GM03348 (cell line): Measurements from ENCODE around the gene TRIM27.
"Not testable (repeated sequence)": the region's sequence is repeated elsewhere in the genome, so short reads cannot be mapped to it uniquely, and the experiment has no call there.

ENCODE experiments used
- DNase-seq: peaks from one replicate; pipeline ENCODE4 v3.0.0; 2012; ENCODE audit warnings: low spot score

Gene TRIM27

DNA sequence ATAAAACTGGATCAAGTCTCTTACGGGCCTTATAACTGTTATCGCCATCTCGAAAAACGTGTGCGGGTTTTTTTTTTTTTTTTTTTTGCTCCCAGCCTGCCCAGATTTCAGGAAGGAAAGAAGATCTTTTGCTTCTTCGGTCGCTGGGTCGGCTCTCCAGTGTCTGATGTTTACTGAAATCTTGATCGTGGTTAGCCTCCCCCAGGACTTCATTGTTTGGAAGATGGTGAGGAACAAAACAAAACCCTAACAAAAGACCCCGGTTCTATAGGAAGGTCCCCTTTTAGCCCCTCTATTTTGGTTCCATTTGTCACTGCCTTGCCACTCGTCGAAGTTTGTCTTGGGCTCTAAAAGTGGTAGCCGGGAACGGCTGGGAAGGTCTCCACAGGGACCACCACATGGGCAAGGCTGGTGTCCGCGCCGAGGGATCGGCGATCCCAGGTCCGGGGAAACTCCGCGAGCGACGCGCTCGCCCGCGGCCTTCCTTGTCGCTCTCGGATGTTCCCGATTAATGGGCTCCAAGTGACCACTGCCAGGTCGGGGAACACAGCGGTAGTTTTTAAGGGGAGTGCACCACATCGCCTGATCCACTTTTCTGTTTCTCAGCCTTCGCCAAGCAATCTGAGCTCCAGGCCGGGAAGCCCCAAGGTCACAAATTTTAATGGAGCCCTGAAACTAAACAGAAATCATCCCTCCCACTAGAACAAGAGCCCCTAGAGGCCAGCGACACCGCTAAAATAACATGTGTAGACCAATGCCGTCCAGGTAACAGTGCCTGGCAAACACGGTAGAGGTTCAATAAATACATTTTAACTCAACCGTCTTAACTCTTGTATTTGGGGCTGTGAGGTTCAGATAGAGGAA lies 27.0 kb downstream of the TRIM27 start:
- DNase-seq = peak; percentile 60

DNA sequence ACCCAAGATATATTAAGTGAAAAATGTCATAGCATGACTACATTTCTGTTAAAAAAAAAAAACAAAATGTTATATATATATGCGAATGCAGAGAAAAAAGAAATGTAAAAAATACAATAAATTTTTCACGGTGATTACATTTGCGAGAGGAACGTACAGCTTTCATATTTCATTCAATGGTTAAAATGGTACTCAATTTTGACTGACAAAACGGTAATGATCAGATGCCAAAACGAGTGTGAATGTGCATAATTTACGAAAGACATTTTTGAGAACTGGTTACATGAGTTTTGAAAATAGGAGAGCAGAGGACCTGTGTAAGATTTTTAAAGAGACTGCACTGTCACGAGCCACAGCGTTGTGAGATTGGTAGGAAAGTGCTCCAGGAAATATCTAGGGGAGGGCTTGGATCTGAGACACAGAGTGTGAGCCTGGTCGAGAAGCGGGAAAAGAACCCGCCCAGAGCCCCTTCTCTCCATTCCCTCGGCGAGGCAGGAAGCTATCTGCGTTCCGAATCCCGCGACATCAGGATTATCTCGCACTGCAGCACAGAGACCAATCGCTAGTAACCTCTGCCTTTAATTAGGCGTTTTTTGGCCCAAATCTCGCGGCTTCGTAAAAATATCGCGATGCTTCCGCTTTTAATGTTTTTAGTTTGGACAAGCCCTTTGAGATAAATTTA lies 28.5 kb downstream of the TRIM27 start:
- peak; percentile 92 for DNase-seq

DNA sequence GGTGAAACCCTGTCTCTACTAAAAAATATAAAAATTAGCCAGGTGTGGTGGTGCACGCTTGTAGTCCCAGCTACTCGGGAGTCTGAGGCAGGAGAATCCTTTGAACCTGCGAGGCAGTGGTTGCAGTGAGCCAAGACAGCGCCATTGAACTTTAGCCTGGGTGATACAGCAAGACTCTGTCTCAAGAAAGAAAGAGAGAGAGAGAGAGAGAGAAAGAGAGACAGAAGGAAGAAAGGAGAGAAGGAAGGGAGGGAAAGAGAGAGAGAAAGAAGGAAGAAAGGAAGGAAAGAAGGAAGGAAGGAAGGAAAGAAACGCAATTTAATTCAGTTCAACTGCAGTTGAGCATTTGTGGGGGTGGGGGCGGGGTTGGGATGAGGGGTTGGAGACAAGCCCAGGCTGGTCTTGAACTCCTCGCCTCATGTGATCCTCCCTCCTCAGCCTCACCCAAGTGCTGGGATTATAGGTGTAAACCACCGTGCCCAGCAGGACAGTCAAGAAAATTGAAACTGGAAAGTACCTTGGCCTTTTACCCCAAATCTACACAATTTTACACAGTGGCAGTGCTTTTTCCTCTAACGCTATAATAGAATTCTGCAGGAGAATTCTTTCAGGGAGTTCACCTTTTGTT lies 30.5 kb downstream of the TRIM27 start:
- no peak for DNase-seq

DNA sequence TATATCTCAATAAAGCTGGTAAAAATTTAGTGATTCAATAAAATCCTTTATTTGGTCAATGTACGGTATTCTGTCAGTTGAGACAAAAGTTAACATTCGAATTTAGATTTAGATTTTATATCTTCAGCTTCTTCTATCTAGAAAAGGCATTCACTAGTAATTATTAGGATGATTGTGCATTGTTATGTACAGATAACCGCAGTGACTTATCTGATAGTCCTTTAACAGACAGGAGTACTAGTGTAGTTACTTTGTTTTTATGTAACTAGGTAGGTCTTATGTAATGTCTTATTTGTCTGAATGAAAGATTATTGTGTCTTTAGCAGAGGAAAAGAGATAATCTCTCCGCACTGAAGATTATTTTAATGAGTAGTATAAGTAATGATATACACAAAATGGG lies 31.3 kb downstream of the TRIM27 start:
- DNase-seq = no peak

DNA sequence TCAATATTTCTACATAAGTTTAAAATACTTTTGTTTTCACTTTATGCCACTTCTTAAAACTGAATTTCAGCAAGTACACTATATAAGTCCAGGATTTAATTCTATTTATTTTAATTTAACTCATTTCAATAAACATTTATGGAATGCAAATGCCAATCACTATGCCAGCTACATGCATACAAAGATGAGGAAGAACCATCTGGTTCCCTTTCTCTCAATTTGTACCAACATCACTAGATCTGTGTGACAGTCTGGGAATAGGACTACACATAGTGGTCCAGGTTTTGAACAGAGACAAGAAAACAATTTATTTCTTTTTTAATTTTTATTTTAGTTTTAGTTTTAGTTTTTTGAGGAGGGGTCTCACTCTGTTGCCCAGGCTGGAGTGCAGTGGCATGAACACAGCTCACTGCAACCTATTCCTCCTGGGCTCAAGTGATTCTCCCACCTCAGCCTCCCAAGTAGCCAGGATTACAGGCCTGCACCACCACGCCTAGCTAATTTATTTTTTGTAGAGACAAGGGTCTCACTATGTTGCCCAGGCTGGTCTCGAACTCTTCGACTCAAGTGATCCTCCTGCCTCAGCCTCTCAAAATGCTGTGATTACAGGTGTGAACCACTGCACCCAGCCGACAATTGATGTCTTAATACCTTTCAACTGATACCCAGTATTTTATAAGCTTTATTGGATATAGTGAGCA lies 35.8 kb downstream of the TRIM27 start:
- no peak for DNase-seq

DNA sequence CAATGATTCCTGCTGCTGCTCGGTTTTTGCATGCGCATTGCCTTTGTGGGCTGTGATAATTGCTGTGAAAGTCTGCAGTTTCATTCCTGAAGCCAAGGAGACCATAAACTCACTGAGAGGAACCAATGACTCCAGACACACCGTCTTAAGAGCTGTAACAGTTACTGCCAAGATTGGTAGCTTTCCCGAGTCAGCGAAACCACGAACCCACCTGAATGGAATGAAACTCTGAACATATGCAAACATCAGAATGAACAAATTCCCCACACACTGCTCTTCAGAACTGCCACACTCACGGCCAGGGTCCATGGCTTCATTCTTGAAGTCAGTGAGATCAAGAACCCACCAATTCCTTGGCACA lies 37.7 kb downstream of the TRIM27 start:
- DNase-seq = no peak

- no peak for DNase-seq
Measured at GRCh38 chr6:28884423-28885131, 39.2 kb downstream of the TRIM27 start.

DNA sequence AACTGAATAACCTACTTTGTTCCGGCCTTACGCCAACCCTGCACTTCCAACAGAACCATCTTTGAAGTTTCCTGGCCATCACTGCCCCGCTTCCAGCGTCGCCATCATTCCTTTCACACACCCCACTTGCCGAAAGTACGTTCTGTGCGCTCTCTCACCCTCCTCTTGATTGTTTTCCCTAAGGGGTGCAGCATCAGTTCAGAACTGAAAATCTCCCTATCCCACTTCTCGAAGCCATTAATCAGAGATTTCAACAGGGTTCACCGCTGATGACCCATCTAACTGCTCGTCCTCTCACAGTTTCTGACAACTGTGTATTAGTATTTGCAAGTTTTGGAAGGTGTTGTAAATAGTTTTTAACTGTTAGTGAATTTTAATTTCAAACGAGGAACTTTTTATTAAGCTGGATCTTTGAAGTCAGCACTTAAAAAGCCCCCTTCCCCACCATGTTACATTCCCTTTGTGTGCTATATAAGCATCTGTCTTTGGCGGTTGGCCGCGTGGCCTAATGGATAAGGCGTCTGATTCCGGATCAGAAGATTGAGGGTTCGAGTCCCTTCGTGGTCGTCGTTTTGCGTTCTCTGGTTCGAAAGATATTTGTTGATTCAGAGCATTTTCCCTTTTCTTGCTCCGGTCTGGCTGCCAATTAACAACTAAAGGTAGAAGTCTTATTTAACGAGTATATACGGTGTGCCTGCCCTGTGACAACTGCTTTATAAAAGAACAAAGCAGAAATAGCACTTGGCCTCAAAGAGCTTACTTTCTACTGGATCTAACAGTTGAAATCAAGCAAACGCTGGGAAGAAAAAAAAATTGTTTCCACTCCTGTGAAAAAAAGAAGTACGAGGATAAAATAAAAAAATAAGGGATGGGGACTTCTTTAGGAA lies 42.6 kb downstream of the TRIM27 start:
- DNase-seq = peak; percentile 71

DNA sequence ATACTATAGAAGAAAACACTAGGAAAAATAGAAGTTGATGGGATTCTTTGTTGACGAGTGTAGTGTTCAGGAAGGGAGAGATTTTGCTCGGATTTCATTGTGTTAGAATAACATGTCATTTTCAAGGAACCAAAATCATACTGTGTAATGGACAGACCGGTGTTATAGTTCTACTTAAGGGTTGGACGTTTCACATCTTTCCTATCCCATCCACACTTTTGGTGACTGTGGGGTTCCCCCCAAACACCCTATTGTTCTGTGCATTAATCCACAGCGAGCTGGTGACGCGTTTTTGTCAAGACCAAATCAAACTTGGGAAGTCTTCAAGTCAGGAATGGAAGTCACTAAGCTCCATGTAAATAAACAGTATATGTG lies 43.3 kb downstream of the TRIM27 start:
- no peak for DNase-seq

DNA sequence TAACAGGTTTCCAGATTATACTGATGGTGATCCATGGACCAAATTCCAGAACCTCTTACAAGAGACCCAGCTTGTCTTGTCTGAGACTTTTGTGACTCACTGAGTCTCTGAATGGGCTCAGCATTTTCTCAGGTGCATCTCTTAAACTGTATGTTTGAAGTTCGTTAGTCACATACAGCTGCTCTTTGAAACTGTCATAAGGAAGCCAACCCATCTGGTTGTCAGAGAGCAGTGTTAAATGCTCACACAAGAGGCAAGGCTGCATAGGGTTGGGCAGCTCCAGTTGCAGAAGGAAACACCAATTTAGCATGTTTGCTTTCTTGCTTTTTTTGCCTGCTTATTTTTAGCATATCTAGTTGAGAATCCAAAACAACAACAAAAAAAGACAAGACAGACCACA lies 47.1 kb downstream of the TRIM27 start:
- DNase-seq = no peak

- no peak for DNase-seq
Measured at GRCh38 chr6:28875191-28875747, 48.5 kb downstream of the TRIM27 start.

GRCh38 chr6:28872157-28872817 lies 51.5 kb downstream of the TRIM27 start:
- not testable (repeated sequence) for DNase-seq

GRCh38 chr6:28871335-28872156 lies 52.2 kb downstream of the TRIM27 start:
- DNase-seq = no peak

- DNase-seq = no peak
Measured at GRCh38 chr6:28868873-28869272, 54.9 kb downstream of the TRIM27 start.

DNA sequence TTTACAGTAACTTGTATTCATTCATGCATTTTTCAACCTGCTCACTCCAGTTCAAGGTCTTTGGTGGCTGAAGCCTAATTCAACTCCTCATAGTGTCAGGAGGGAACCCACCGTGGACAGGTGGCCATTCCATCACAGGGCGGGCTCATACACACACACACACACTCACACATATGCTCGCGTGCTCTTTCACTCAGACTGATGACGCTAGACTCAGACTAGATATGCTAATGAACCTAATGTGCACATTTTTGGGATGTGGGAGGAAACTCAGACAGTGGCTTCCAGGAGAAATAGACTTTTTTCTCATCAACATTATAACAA lies 56.7 kb downstream of the TRIM27 start:
- no peak for DNase-seq

- DNase-seq = peak; percentile 31
Measured at GRCh38 chr6:28866205-28867085, 57.3 kb downstream of the TRIM27 start.

- DNase-seq = no peak
Measured at GRCh38 chr6:28865401-28866204, 58.2 kb downstream of the TRIM27 start.
